Stimulated activated CD4-positive, alpha-beta T cell treated with anti-CD3 and anti-CD28 coated beads, Interleukin-1b, Interleukin-23, amount 100 ng/mL, for 4 hours (primary cell): Measurements from ENCODE around the gene TP53I13.

Experiments
- DNase-seq, 2 donors: peaks; one replicate each; pipeline ENCODE4 v3.0.0-alpha.2; 2020; ENCODE audit warnings: low read depth in 2 of 2

TP53I13 gene

GRCh38 chr17:29615492-29616299 lies 47.2 kb downstream of the TP53I13 start:
- peak; percentile 73 to 83 for DNase-seq

GRCh38 chr17:29616300-29617048 lies 48.0 kb downstream of the TP53I13 start:
- DNase-seq = no peak

- peak; percentile 87 to 90 for DNase-seq
Observed at GRCh38 chr17:29617125-29617480, 48.6 kb downstream of the TP53I13 start.

GRCh38 chr17:29617481-29618271 lies 49.2 kb downstream of the TP53I13 start:
- DNase-seq = peak; percentile 82 to 88

- DNase-seq = no peak
Observed at GRCh38 chr17:29618272-29619065, 50.0 kb downstream of the TP53I13 start.

GRCh38 chr17:29619251-29619650 lies 50.8 kb downstream of the TP53I13 start:
- DNase-seq = no peak

GRCh38 chr17:29620271-29620670 lies 51.8 kb downstream of the TP53I13 start:
- DNase-seq = no peak

- DNase-seq = no peak
Observed at GRCh38 chr17:29620779-29621500, 52.4 kb downstream of the TP53I13 start.

- no peak for DNase-seq
Observed at GRCh38 chr17:29621751-29622194, 53.3 kb downstream of the TP53I13 start.
